RWPE1 (cell line): ENCODE data around the gene DNAJB12.

ENCODE experiments used
- CTCF ChIA-PET: fragments of 350-600 bp; sonication (Branson Sonifier 250); formaldehyde crosslinking; extraction: SDS; loops from one replicate; lab custom pipeline; 2021; lab: Yijun Ruan, JAX
- POLR2A ChIA-PET: fragments of 400-600 bp; formaldehyde crosslinking; extraction: SDS; loops from one replicate; lab custom pipeline; 2020; ENCODE audit warnings: antibody characterized with exemption; ENCODE audit not compliant: low non-redundant PET; lab: Yijun Ruan, JAX
- DNase-seq: peaks from one replicate; pipeline ENCODE4 v3.0.0; 2012; ENCODE audit warnings: low spot score
- H3K27ac ChIP-seq: fragments of 450-650 bp; 2 replicates; pipeline ENCODE4 v1.5.1; 2017
- CTCF ChIP-seq: fragments of 450-650 bp; conservative IDR thresholded peaks from 2 replicates; pipeline ENCODE4 v1.5.1; 2017; ENCODE audit warnings: low read depth, mild to moderate bottlenecking

The DNAJB12 gene

DNA sequence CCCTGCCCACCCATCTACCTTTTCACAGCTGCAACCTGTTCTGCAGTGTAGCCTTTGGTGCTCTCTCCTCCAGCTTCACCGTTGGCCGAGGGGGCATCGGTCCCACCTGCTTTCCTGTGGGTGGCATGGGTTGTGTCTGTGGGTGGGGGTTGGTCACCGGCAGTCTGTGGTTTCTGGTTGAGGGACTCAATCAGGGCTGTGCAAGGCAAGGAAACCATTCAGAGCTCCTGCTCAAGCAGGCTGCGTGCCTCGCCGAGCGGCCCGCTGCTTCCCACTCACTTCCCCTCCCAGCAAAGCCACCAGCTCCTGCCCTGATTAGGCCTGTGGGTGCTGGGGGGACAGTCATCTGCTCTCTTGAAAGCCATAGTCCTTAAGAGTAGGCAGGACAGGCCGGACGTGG lies 9.8 kb downstream of the DNAJB12 start:
- H3K27ac ChIP-seq, result peak overlapping the region; percentile 27
- ChIA-PET CTCF (interaction anchor here (0.6 to 1.5 kb wide), 3 partner anchors 8 to 350 kb away, joined by 3 to 7 read pairs (median 4); no protein-coding TSS in a partner anchor), POLR2A (no interaction called here)
- no peak for DNase-seq
- TF ChIP-seq CTCF, result no peak

DNA sequence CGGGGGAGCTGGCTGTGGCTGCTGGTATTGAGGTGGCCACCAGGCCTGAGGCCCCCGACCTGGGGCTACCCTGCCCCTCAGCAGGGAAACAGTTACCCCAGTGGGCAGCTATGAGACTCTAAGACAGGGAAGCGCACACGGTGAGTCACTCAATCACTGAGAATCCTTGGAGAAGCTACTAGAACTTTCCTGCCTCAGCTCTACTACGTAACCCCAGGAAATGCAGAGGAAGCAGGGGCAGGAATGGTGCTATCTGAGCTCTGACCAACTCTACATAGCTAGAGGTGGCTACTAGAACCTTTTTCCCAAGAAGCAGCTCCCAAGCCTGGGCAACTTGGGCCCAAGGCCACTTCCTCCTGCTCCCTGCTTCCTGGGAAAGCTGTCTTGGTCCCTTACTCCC lies 11.8 kb downstream of the DNAJB12 start:
- TF ChIP-seq CTCF, result no peak
- ChIA-PET CTCF (no interaction called here), POLR2A (no interaction called here)
- DNase-seq, result no peak
- H3K27ac ChIP-seq, result peak overlapping the region; percentile 51

- ChIA-PET POLR2A (no interaction called here), CTCF (interaction anchor here (0.7 to 1.4 kb wide), 7 partner anchors 9 to 256 kb away, joined by 3 to 7 read pairs (median 3); partner anchors contain the start of gene DDIT4)
- DNase-seq, result peak; percentile 45
- H3K27ac ChIP-seq, result peak overlapping the region; percentile 66
- TF ChIP-seq CTCF, result peak; percentile 95
Observed at GRCh38 chr10:72340510-72341261, 14.0 kb downstream of the DNAJB12 start.

GRCh38 chr10:72338180-72338579 lies 16.5 kb downstream of the DNAJB12 start:
- no peak for DNase-seq
- H3K27ac ChIP-seq, result peak overlapping the region; percentile 100
- POLR2A ChIA-PET, result no interaction called here
- CTCF ChIA-PET, result interaction anchor here (0.5 to 3.1 kb wide), 6 partner anchors 33 to 442 kb away, joined by 3 to 29 read pairs (median 4); partner anchors contain the start of gene DDIT4
- no peak for TF ChIP-seq CTCF

DNA sequence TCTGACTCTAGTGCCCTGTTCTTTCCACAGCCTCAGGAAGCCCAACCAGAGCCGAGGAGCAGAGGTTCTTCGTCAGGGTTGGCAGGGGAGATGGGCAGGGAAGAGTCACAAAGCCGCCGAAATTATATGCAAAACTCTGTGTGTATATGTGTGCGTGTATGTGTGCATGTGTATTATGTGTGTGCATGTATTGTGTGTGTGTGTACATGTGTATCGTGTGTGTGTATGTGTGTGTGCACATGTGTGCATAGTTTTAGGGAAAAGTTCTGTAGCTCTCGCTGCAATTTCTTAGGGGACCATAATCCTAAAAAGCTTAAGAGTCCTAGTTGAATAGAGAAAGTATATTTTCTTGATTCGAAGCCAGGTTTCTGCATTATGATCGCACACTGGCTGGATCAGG lies 17.0 kb downstream of the DNAJB12 start:
- DNase-seq, result no peak
- ChIA-PET CTCF (interaction anchor here (0.5 to 3.1 kb wide), 24 partner anchors 8 to 780 kb away, joined by 3 to 29 read pairs (median 4); partner anchors contain the start of gene DDIT4), POLR2A (no interaction called here)
- H3K27ac ChIP-seq, result peak overlapping the region; percentile 100
- no peak for TF ChIP-seq CTCF

DNA sequence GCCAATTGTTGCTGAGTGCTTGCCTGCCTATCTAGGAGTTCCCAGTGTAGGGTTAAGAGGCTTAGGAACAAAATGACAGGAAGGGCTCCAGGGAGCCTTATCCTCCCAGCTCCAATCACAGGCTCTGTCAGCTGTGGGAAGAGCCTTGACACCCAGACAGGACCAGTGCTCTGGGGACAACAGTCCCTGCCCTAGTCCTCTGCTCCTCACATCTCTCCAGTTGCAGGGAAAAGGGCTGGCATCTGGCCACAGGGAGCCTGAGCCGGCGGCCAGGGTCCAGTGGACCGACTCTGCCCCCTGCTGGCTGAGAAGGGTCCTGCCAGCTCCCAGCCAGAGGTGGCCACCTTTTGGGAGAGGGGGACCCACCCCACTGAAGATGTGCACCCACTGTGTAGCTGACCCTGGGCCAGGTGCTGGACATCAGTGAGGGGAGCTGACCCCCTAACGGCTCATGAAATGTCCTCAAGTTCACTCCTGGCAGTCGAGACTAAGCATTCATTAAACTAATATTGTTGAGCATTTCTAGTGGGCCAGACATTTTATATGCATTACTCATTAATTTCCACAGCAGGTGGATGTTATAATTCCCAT lies 17.6 kb downstream of the DNAJB12 start:
- CTCF ChIA-PET, result interaction anchor here (0.6 to 3.1 kb wide), 25 partner anchors 9 to 780 kb away, joined by 3 to 29 read pairs (median 3); partner anchors contain the start of gene DDIT4
- peak overlapping the region; percentile 100 for H3K27ac ChIP-seq
- POLR2A ChIA-PET, result interaction anchor here (2.2 kb wide), 1 partner anchor 61 kb away, joined by 8 read pairs; no protein-coding TSS in a partner anchor
- TF ChIP-seq CTCF, result peak; percentile 95
- peak; percentile 56 for DNase-seq
